ENCODE measurements around the gene RPL27A. TPM values are rescaled to one million over a fixed set of nuclear protein-coding genes. Genes with fewer than 3 reads are reported as not detected.
A peak's percentile ranks its signal among the peaks of the same experiment; 100 is the strongest.

Gene RPL27A
- total and polyA plus RNA-seq, 2 donors (not counting 1 experiment from before 2014, with no cell fraction given), result 1,009 to 1,473 TPM

GRCh38 chr11:8681837-8682302 is 722 bp upstream of the RPL27A start:
- peak overlapping the region; percentile 94 for H3K4me3 Mint-ChIP-seq
- peaks cover 3 to 43% of the 10 kb centered on the region in 2 experiments for H3K36me3 ChIP-seq (replicated peaks in 1 of 2; ENCODE audit: control extremely low read depth in 1 of 2, control insufficient read depth in 1 of 2, extremely low read depth in 1 of 2, insufficient read depth in 2 of 2, low read length in 1 of 2)
- POLR2A ChIA-PET, result interaction anchor here (1.0 to 1.3 kb wide), 3 partner anchors 51 to 229 kb away, joined by 3 to 9 read pairs (median 3); partner anchors contain the start of gene AKIP1
- no peaks in the 10 kb centered on the region for H3K9me3 Mint-ChIP-seq (ENCODE audit: insufficient read depth)
- H2AFZ ChIP-seq (ENCODE audit: insufficient read depth, low read depth, low read length, poor library complexity, severe bottlenecking), result peak overlapping the region; percentile 94
- no peak for ATAC-seq (ENCODE audit: low read depth)
- peak overlapping the region; percentile 97 for H3K27ac Mint-ChIP-seq
- H3K9me3 ChIP-seq (ENCODE audit: control extremely low read depth in 1 of 3, control insufficient read depth in 2 of 3, insufficient read depth in 1 of 3, low read length in 2 of 3), result no peaks in the 10 kb centered on the region
- H3K9ac ChIP-seq (ENCODE audit: low read length), result peak overlapping the region; percentile 99
- intact Hi-C loops (cut with micrococcal nuclease), result loop anchor here (2.0 to 10.0 kb wide), 7 partner anchors 50 to 1620 kb away; partner anchors contain the start of genes IPO7, TMEM9B and ZNF143
- H3K4me1 Mint-ChIP-seq, result peaks cover 40% of the 10 kb centered on the region
- no peaks in the 10 kb centered on the region for H3K27me3 Mint-ChIP-seq
- 0% methylated on average over 6 of the region's 14 CpGs for WGBS (ENCODE audit: insufficient coverage)
- peak overlapping the region; percentile 82 to 99 (median 88) for H3K4me3 ChIP-seq (ENCODE audit: control extremely low read depth in 1 of 5, extremely low read depth in 1 of 5, insufficient read depth in 1 of 5, low read depth in 2 of 5, low read length in 4 of 5)
- peaks cover 22 to 25% of the 10 kb centered on the region in 2 donors for H3K4me1 ChIP-seq (ENCODE audit: control insufficient read depth in 2 of 2, insufficient read depth in 2 of 2, low read length in 2 of 2)
- H3K27me3 ChIP-seq (replicated peaks in 1 of 4; ENCODE audit: control extremely low read depth in 1 of 4, control insufficient read depth in 3 of 4, insufficient read depth in 4 of 4, low read length in 3 of 4), result no peaks in the 10 kb centered on the region
- no peak for TF ChIP-seq CTCF (IDR thresholded peaks at IDR 0.05)
- TF ChIP-seq EZH2 (IDR thresholded peaks at IDR 0.05; ENCODE audit: borderline replicate concordance, insufficient read depth, low read depth, low read length, poor library complexity, severe bottlenecking), result no peak
- peaks cover 29% of the 10 kb centered on the region for H3K79me2 ChIP-seq (ENCODE audit: control insufficient read depth, insufficient read depth, low read length)
- H4K20me1 ChIP-seq (ENCODE audit: control insufficient read depth, insufficient read depth, low read length, poor library complexity, severe bottlenecking), result peaks cover 7% of the 10 kb centered on the region
- no peak for DNase-seq
- CTCF ChIA-PET, result interaction anchor here (0.6 to 1.5 kb wide), 4 partner anchors 9 to 283 kb away, joined by 3 read pairs; partner anchors contain the start of gene TMEM9B
- peak overlapping the region; percentile 87 to 98 for H3K27ac ChIP-seq (ENCODE audit: low read length in 2 of 2)
- peak overlapping the region; percentile 92 for H3K4me2 ChIP-seq (replicated peaks; ENCODE audit: low read depth, low read length, poor library complexity, severe bottlenecking)

All from B cell (primary cell).